Neuronal stem cell (in vitro differentiated cells): ENCODE results near the gene ARSG.
"Not testable (repeated sequence)": the region's sequence is repeated elsewhere in the genome, so short reads cannot be mapped to it uniquely, and the experiment has no call there.

Source experiments
- DNase-seq: peaks from one replicate; pipeline ENCODE4 v3.0.0-alpha.2; 2013; ENCODE audit warnings: low spot score
- H2AFZ ChIP-seq: one replicate; pipeline ENCODE4 v1.6.1; 2013; ENCODE audit warnings: mild to moderate bottlenecking, low read length, inconsistent platforms
- H2AK5ac ChIP-seq: 2 replicates; pipeline ENCODE4 v1.6.1; 2013; ENCODE audit warnings: low read depth, mild to moderate bottlenecking, inconsistent platforms, low read length, moderate library complexity, mixed read lengths
- H2BK120ac ChIP-seq: 2 replicates; pipeline ENCODE4 v1.6.1; 2013; ENCODE audit warnings: low read depth, mild to moderate bottlenecking, inconsistent platforms, low read length, moderate library complexity, mixed read lengths
- H2BK12ac ChIP-seq: one replicate; pipeline ENCODE4 v1.6.1; 2013; ENCODE audit warnings: low read length, inconsistent platforms
- H2BK15ac ChIP-seq: 2 replicates; pipeline ENCODE4 v1.6.1; 2013; ENCODE audit warnings: mild to moderate bottlenecking, low read length, inconsistent platforms, mixed read lengths
- H2BK5ac ChIP-seq: one replicate; pipeline ENCODE4 v1.6.1; 2013; ENCODE audit warnings: inconsistent platforms, mild to moderate bottlenecking, low read length, moderate library complexity
- H3K14ac ChIP-seq: one replicate; pipeline ENCODE4 v1.6.1; 2013; ENCODE audit warnings: low read length, inconsistent platforms
- H3K18ac ChIP-seq: 2 replicates; pipeline ENCODE4 v1.6.1; 2013; ENCODE audit warnings: low read length, inconsistent platforms
- H3K23ac ChIP-seq: 2 replicates; pipeline ENCODE4 v1.6.1; 2013; ENCODE audit warnings: low read depth, mild to moderate bottlenecking, mixed read lengths, low read length, inconsistent platforms; ENCODE audit not compliant: poor library complexity
- H3K27ac ChIP-seq: replicated peaks from 3 replicates; pipeline ENCODE4 v1.5.1; 2013; ENCODE audit warnings: low read length, inconsistent platforms
- H3K27me3 ChIP-seq, 3 experiments: 2 replicates each; pipeline ENCODE4 v1.6.1; 2013; ENCODE audit warnings: low read length in 3 of 3, mild to moderate bottlenecking in 2 of 3, inconsistent platforms in 1 of 3, low read depth in 1 of 3, mixed read lengths in 1 of 3, moderate library complexity in 1 of 3; ENCODE audit not compliant: control insufficient read depth in 3 of 3, insufficient read depth in 3 of 3
- H3K36me3 ChIP-seq, 2 donors: replicated peaks in 1 of 2; 2 replicates each; pipeline ENCODE4 v1.6.1; 2013; ENCODE audit warnings: low read length in 2 of 2; ENCODE audit not compliant: control insufficient read depth in 2 of 2, insufficient read depth in 2 of 2
- H3K4ac ChIP-seq: 2 replicates; pipeline ENCODE4 v1.6.1; 2013; ENCODE audit warnings: inconsistent platforms, mild to moderate bottlenecking, low read length, moderate library complexity
- H3K4me1 ChIP-seq, 2 donors: 1 replicate in 1 of 2; 2 replicates in 1 of 2; pipeline ENCODE4 v1.6.1; 2013; ENCODE audit warnings: low read length in 2 of 2, low read depth in 1 of 2; ENCODE audit not compliant: control insufficient read depth in 2 of 2, insufficient read depth in 1 of 2
- H3K4me2 ChIP-seq: one replicate; pipeline ENCODE4 v1.6.1; 2013; ENCODE audit warnings: mild to moderate bottlenecking, low read length, inconsistent platforms; ENCODE audit not compliant: insufficient read depth, poor library complexity, severe bottlenecking
- H3K4me3 ChIP-seq, 2 donors: 2 replicates each; pipeline ENCODE4 v1.5.1; 2013; ENCODE audit warnings: low read length in 2 of 2, mild to moderate bottlenecking in 2 of 2, inconsistent platforms in 1 of 2, moderate library complexity in 1 of 2
- H3K79me1 ChIP-seq: one replicate; pipeline ENCODE4 v1.6.1; 2013; ENCODE audit warnings: low read depth, mild to moderate bottlenecking, inconsistent platforms, low read length, moderate library complexity
- H3K9ac ChIP-seq: one replicate; pipeline ENCODE4 v1.6.1; 2013; ENCODE audit warnings: mild to moderate bottlenecking, low read depth, low read length, inconsistent platforms; ENCODE audit not compliant: poor library complexity
- H3K9me3 ChIP-seq, 2 donors: replicated peaks in 1 of 2; 2 replicates each; pipeline versions ENCODE3 to v1.6.1; 2013; ENCODE audit warnings: low read length in 2 of 2, mild to moderate bottlenecking in 2 of 2, inconsistent platforms in 1 of 2, low read depth in 1 of 2, mixed read lengths in 1 of 2, moderate library complexity in 1 of 2; ENCODE audit not compliant: control insufficient read depth in 2 of 2, insufficient read depth in 1 of 2
- H4K8ac ChIP-seq: one replicate; pipeline ENCODE4 v1.6.1; 2013; ENCODE audit warnings: low read depth, mild to moderate bottlenecking, inconsistent platforms, low read length, moderate library complexity
- H4K91ac ChIP-seq: one replicate; pipeline ENCODE4 v1.6.1; 2013; ENCODE audit warnings: low read length, low read depth, mild to moderate bottlenecking, inconsistent platforms; ENCODE audit not compliant: poor library complexity
- WGBS, 2 donors: extraction: QIAGEN DNeasy Blood & Tissue Kit; methylation state at CpG; one replicate each; pipeline ENCODE4 v1.1.7; 2013; ENCODE audit warnings: missing lambda C conversion rate in 2 of 2, mixed read lengths in 1 of 2; ENCODE audit not compliant: insufficient read length in 2 of 2, insufficient replicate concordance in 1 of 2; ENCODE audit errors: extremely low coverage in 2 of 2; 5-methylcytosine and 5-hydroxymethylcytosine counted together

Gene ARSG

DNA sequence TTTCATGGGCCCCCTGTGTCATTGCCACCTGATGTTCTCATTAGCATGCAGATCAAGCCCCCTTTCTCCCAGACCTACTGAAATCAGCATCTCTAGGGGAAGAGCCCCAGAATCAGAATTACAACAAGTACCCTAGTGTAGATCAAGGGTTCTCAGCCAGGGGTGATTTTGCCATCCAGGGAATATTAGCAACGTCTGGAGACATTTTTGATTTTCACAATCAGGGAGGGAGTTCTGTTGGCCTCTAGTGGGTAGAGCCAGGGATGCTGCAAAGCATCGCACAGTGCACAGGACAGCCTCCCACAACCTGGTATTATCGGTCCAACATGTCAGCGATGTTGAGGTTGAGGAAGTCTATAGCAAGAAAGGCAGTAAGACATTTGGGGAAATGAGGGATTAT, 36.1 kb upstream of the ARSG start:
- H2AFZ ChIP-seq: no peak overlapping the region
- H3K23ac ChIP-seq: no peak overlapping the region
- no peak overlapping the region for H2BK5ac ChIP-seq
- no peak overlapping the region for H3K14ac ChIP-seq
- no peak overlapping the region for H3K27ac ChIP-seq
- H3K9ac ChIP-seq: no peak overlapping the region
- H2BK12ac ChIP-seq: no peak overlapping the region
- H3K4me2 ChIP-seq: no peak overlapping the region
- no peak overlapping the region for H3K4ac ChIP-seq
- no peak overlapping the region for H3K18ac ChIP-seq
- no peaks in the 10 kb centered on the region for H3K79me1 ChIP-seq
- no peak overlapping the region for H4K8ac ChIP-seq
- H3K27me3 ChIP-seq: no peaks in the 10 kb centered on the region
- DNase-seq: no peak
- H2AK5ac ChIP-seq: no peak overlapping the region
- H3K36me3 ChIP-seq: peaks cover 17 to 71% of the 10 kb centered on the region in 2 donors
- H4K91ac ChIP-seq: no peak overlapping the region
- no peaks in the 10 kb centered on the region for H3K9me3 ChIP-seq
- no peak overlapping the region for H2BK120ac ChIP-seq
- WGBS, 2 donors: no CpG with 5 or more reads among the region's 4 CpGs
- H3K4me3 ChIP-seq: no peak overlapping the region
- no peaks in the 10 kb centered on the region for H3K4me1 ChIP-seq
- no peak overlapping the region for H2BK15ac ChIP-seq

- no peak overlapping the region for H3K18ac ChIP-seq
- H3K4me1 ChIP-seq: no peaks in the 10 kb centered on the region
- no peak overlapping the region for H3K27ac ChIP-seq
- WGBS, 2 donors: no CpG with 5 or more reads among the region's 5 CpGs
- peaks cover 15 to 63% of the 10 kb centered on the region in 2 donors for H3K36me3 ChIP-seq
- no peaks in the 10 kb centered on the region for H3K79me1 ChIP-seq
- H2AK5ac ChIP-seq: no peak overlapping the region
- no peak overlapping the region for H3K14ac ChIP-seq
- H3K9ac ChIP-seq: no peak overlapping the region
- no peak overlapping the region for H4K91ac ChIP-seq
- no peaks in the 10 kb centered on the region for H3K27me3 ChIP-seq
- H2BK5ac ChIP-seq: no peak overlapping the region
- no peak overlapping the region for H2BK12ac ChIP-seq
- no peak overlapping the region for H3K4me2 ChIP-seq
- no peak overlapping the region for H3K4me3 ChIP-seq
- no peak overlapping the region for H2AFZ ChIP-seq
- H3K9me3 ChIP-seq: no peaks in the 10 kb centered on the region
- H2BK15ac ChIP-seq: no peak overlapping the region
- no peak overlapping the region for H3K4ac ChIP-seq
- H2BK120ac ChIP-seq: no peak overlapping the region
- no peak for DNase-seq
- no peak overlapping the region for H3K23ac ChIP-seq
- no peak overlapping the region for H4K8ac ChIP-seq
These were observed 35.4 kb upstream of the ARSG start for GRCh38 chr17:68255731-68256538.

DNA sequence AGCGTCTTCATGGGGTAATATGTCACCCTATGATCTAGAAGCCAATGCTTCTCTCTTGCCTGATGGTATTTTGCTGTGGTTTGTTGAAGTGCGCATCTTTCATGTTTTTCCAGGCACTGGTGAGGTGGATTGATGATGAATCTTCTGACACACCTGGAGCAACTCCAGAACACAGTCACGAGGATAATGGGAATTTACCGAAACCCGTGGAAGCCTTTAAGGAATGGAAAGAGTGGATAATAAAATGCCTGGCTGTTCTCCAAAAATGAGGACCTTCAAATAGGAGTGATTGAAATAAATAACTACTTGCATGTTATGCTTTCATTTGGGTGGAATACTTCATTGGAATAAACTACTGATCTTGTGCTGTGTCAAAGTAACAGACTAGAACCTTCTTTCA, 34.6 kb upstream of the ARSG start:
- not testable (repeated sequence) for H3K23ac ChIP-seq, H2BK12ac ChIP-seq, H3K4ac ChIP-seq, H3K4me3 ChIP-seq, H2BK15ac ChIP-seq, H3K9me3 ChIP-seq, H3K9ac ChIP-seq, H4K8ac ChIP-seq, H2AK5ac ChIP-seq, H3K4me2 ChIP-seq, H3K14ac ChIP-seq, H2BK120ac ChIP-seq, H3K27ac ChIP-seq, H4K91ac ChIP-seq, H3K79me1 ChIP-seq, H3K18ac ChIP-seq, H2AFZ ChIP-seq, H2BK5ac ChIP-seq, H3K27me3 ChIP-seq, H3K4me1 ChIP-seq, DNase-seq
- no CpG with 5 or more reads among the region's 5 CpGs for WGBS, 2 donors
- peaks cover 15 to 55% of the 10 kb centered on the region in 2 donors for H3K36me3 ChIP-seq

GRCh38 chr17:68257934-68258333, 33.4 kb upstream of the ARSG start:
- Histone ChIP-seq H3K9ac (no peak overlapping the region), H3K9me3 (no peaks in the 10 kb centered on the region), H2BK5ac (no peak overlapping the region), H3K4me2 (no peak overlapping the region), H4K91ac (no peak overlapping the region), H3K18ac (no peak overlapping the region), H2AFZ (no peak overlapping the region), H3K36me3 (peaks cover 15 to 43% of the 10 kb centered on the region in 2 donors), H3K79me1 (no peaks in the 10 kb centered on the region), H2AK5ac (no peak overlapping the region), H3K4ac (no peak overlapping the region), H3K14ac (no peak overlapping the region), H3K4me1 (no peaks in the 10 kb centered on the region), H3K4me3 (no peak overlapping the region), H2BK15ac (no peak overlapping the region), H2BK12ac (no peak overlapping the region), H3K27me3 (no peaks in the 10 kb centered on the region), H4K8ac (no peak overlapping the region), H3K27ac (no peak overlapping the region), H3K23ac (no peak overlapping the region), H2BK120ac (no peak overlapping the region)
- DNase-seq: no peak
